ENCODE results near the gene OSBP2.
A peak's percentile ranks its signal among the peaks of the same experiment; 100 is the strongest.

Gene OSBP2

GRCh38 chr22:30906946-30907345 lies 212.3 kb downstream of the OSBP2 start:
- no peak for DNase-seq

DNA sequence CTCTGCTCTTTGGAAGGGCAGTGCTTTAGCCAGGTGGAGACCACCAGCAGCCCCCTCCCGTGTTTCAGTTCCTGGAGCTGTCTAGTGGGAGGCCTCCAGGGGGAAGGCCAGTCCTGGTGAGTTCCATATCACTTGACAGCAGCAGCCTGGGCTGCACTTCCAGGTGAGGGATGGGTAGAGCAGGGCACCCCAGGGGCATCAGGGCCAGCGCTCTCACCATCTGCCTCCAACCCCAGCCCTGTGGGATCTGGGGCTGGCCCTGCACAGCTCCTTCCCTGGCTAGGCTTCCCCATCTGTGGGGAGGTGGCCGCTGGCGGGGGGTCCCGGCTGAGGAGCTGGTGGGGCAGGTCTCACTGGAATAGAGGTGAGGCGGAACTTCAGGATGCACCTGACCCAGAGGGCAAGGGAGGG lies 213.4 kb downstream of the OSBP2 start:
- DNase-seq, result no peak

- DNase-seq, result no peak
These were observed 214.6 kb downstream of the OSBP2 start for GRCh38 chr22:30909306-30909705.

DNA sequence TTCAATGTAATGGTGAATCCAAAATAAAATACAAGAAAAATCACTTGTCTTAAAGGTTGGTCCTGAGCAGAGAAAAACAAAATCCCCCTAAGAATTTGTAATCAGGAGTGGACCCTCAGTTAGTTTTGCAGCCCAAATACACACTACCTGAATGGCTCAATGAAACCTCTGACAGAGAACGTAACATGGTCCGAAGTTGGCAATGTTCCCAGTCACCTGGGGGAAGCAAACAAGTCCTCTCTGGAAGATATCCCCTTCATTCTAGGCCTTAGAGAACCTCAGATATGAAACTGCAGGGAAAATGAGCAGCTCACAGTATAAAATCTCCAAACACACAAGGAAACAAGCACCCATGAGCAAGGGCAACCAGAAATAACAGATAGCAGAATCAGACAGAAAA lies 215.7 kb downstream of the OSBP2 start:
- DNase-seq, result no peak

DNA sequence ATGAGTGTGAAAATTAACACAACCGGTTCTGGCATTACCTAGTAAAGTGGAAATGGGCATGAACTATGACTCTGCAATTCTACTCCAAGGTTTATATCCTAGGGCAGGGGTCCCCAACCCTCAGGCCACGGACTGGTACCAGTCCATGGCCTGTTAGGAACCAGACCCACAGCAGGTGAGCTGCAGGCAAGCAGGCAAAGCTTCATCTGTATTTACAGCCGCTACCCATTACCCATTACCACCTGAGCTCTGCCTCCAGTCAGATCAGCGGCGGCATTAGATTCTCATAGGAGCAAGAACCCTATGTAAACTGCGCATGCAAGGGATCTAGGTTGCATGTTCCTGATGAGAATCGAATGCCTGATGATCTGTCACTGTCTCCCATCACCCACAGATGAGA lies 224.1 kb downstream of the OSBP2 start:
- no peak for DNase-seq

DNA sequence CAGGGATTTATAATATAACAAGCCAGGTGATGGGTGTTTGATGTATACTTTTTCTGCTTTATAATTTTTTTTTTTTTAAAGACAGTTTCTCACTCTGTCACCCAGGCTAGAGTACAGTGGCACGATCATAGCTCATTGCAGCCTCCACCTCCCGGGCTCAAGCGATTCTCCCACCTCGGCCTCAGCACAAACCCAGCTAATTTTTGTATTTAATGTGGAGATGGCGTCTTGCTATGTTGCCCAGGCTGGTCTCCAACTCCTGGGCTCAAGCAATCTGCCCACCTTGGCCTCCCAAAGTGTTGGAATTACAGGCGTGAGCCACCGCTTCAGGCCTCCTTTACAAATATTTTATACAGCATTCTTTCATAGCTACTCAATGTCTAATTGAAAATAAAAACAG lies 225.3 kb downstream of the OSBP2 start:
- no peak for DNase-seq

DNA sequence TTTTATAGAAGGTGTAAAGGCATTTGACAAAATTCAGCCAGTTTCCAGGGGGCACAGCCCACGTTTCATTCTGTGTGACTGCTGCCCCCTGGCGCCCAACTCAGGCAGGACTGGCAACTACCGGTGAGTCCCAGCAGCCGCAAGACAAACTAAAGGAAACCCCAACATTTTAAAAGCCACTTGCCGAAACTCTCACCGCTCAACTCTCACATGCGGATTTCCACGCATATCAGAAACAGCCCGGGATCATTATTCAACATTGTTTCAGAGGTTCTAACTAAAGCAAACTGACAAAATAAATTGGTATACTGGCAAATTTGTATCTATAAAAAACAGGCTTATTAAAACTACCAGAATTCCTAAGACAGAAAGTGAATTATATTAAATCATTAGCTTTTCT lies 225.7 kb downstream of the OSBP2 start:
- peak; percentile 11 for DNase-seq

- DNase-seq, result no peak
These were observed 226.4 kb downstream of the OSBP2 start for GRCh38 chr22:30921108-30921507.

DNA sequence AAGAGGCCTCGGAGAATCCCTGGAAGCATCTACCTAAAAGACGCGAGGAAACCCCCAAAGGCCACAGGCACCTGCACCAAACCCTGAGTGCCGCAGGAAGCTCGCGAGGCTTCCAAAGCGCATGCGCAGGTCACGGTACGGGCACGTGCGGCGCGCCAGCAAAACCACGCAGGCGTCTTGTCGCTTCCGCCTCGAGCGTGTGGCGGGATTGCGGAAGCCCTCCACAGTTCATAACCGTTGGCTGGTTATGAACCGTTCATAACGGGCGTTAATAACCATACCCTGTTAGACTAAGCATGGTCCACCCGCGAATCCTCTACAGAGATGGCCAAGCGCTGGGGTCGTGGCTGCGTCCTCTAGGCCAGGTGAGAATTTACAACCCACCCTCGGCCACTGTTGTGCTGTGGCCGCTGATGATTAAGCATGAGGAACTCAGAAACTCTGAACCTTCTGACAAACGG lies 227.5 kb downstream of the OSBP2 start:
- no peak for DNase-seq

- no peak for DNase-seq
These were observed 228.7 kb downstream of the OSBP2 start for GRCh38 chr22:30923168-30923900.

- no peak for DNase-seq
These were observed 231.0 kb downstream of the OSBP2 start for GRCh38 chr22:30925667-30926066.

GRCh38 chr22:30926706-30927105 lies 232.0 kb downstream of the OSBP2 start:
- DNase-seq, result no peak

- no peak for DNase-seq
These were observed 233.1 kb downstream of the OSBP2 start for GRCh38 chr22:30927806-30928205.

DNA sequence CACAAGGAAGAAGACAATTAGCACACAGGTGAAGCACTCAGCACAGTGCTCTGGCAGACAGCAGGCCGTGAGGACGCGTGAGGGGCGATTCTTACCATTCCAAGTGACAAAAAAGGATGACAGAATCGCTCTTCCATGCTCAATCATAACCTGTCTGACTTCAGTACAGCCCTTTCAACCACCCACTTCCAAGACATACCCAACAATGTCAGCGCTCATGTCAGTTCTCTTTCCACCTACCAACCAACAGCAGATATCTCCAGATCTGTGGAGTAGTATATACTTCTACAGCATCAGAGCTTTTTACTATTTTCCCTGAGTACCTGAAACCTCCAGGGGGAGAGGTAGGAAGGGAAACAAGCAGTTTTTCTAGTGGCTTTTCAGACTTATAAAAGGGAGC lies 233.7 kb downstream of the OSBP2 start:
- DNase-seq, result no peak

DNA sequence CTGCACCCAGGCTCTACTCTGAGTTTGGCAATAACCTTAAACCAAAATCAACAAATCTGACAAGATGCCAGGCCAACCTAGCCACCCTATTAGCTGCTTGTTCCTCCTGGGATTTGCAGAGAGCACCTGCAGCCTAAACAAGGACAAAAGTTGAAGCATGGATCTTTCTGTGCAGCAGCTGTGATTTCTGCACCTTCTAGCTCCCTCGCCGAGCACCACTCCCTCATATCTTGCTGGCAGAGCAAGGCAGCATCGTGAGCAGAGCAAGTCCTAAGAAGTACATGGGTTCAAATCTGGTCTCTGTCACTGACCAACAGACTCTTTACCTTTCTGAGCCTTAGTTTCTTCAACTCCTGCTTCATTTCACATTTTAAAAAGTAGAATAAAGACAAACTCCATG lies 235.6 kb downstream of the OSBP2 start:
- DNase-seq, result no peak

GRCh38 chr22:30931541-30932300 lies 237.0 kb downstream of the OSBP2 start:
- no peak for DNase-seq

GRCh38 chr22:30932661-30933060 lies 238.0 kb downstream of the OSBP2 start:
- no peak for DNase-seq

DNA sequence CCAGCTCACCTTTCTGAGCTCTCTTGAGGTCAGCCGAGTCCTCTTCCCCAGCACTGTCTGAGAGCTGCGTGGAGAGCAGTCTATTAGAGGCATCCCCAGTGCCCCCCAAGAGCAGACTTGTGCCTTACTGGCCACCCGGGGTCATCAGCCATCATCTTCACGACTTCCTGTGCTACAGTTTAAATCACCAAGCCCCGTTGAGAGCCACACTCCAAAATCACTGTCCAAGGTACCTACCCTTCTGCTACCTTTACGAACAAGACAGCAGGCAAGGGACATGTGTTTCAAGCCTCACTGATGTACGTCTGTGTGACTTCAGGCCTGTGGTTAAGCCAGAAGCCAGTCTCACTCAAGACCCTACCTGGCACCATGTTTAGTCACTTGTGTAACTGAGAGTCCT lies 238.8 kb downstream of the OSBP2 start:
- no peak for DNase-seq

- no peak for DNase-seq
These were observed 239.4 kb downstream of the OSBP2 start for GRCh38 chr22:30934053-30934452.

GRCh38 chr22:30940685-30941362 lies 246.2 kb downstream of the OSBP2 start:
- no peak for DNase-seq

- DNase-seq, result no peak
These were observed 246.7 kb downstream of the OSBP2 start for GRCh38 chr22:30941363-30941740.

DNA sequence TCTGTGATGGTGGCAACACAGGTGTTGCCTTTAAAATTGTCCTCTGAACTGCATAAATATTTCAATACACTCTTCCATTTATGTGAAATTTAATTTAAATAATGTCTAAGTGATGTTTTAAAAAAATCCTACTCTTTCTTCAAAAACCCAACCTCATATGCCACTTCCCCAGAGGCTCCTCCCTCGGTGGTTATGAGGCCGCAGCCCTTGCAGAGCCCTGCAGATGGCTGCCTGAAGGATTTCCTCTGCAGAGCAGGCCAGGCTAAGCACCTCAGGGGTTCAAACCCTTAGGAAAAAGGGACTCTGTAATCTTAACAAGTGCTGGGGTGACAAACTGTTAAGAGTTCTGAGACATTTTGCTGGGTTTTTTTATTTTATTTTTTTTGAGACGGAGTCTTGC lies 248.7 kb downstream of the OSBP2 start:
- no peak for DNase-seq

- DNase-seq, result no peak
These were observed 250.3 kb downstream of the OSBP2 start for GRCh38 chr22:30944986-30945385.

- DNase-seq, result no peak
These were observed 251.0 kb downstream of the OSBP2 start for GRCh38 chr22:30945653-30946052.
